Putamen (tissue), 1 donor: ENCODE data around the gene RBMXL3.

ENCODE experiments used
- DNase-seq: peaks from one replicate; pipeline ENCODE4 v3.0.0-alpha.2; 2016; ENCODE audit warnings: low spot score

The RBMXL3 gene

GRCh38 chrX:115233497-115234455, 44.6 kb downstream of the RBMXL3 start, which contains the start of gene LRCH2:
Gene LRCH2, minus strand, starts transcription at chrX:115234096. Its CDS starts 55 bp downstream, at chrX:115234041.
- DNase-seq: peak; percentile 53

GRCh38 chrX:115234461-115234860, 45.3 kb downstream of the RBMXL3 start:
- no peak for DNase-seq

- DNase-seq: no peak
Observed at GRCh38 chrX:115236560-115236959, 47.4 kb downstream of the RBMXL3 start.

GRCh38 chrX:115237056-115237455, 47.8 kb downstream of the RBMXL3 start:
- DNase-seq: no peak
